ENCODE results near the gene PIGS.
"Not testable (repeated sequence)": the region's sequence is repeated elsewhere in the genome, so short reads cannot be mapped to it uniquely, and the experiment has no call there.

The PIGS gene

GRCh38 chr17:28528327-28529012 is 42.9 kb downstream of the PIGS start:
- H3K4me3 ChIP-seq (ENCODE audit: low read depth, low read length), result no peak overlapping the region
- no peak for TF ChIP-seq CTCF (IDR thresholded peaks at IDR 0.05; ENCODE audit: low read depth, low read length)

- H3K4me3 ChIP-seq (ENCODE audit: low read depth, low read length), result no peak overlapping the region
- no peak for TF ChIP-seq CTCF (IDR thresholded peaks at IDR 0.05; ENCODE audit: low read depth, low read length)
Measured at GRCh38 chr17:28527859-28528258, 43.5 kb downstream of the PIGS start.

- no peak overlapping the region for H3K4me3 ChIP-seq (ENCODE audit: low read depth, low read length)
- no peak for TF ChIP-seq CTCF (IDR thresholded peaks at IDR 0.05; ENCODE audit: low read depth, low read length)
Measured at GRCh38 chr17:28527181-28527681, 44.1 kb downstream of the PIGS start.

- no peak overlapping the region for H3K4me3 ChIP-seq (ENCODE audit: low read depth, low read length)
- no peak for TF ChIP-seq CTCF (IDR thresholded peaks at IDR 0.05; ENCODE audit: low read depth, low read length)
Measured at GRCh38 chr17:28526381-28526780, 44.9 kb downstream of the PIGS start.

GRCh38 chr17:28524476-28525424 is 46.6 kb downstream of the PIGS start:
- H3K4me3 ChIP-seq (ENCODE audit: low read depth, low read length), result no peak overlapping the region
- TF ChIP-seq CTCF (IDR thresholded peaks at IDR 0.05; ENCODE audit: low read depth, low read length), result no peak

GRCh38 chr17:28523876-28524275 is 47.4 kb downstream of the PIGS start:
- no peak overlapping the region for H3K4me3 ChIP-seq (ENCODE audit: low read depth, low read length)
- TF ChIP-seq CTCF (IDR thresholded peaks at IDR 0.05; ENCODE audit: low read depth, low read length), result no peak

- no peak overlapping the region for H3K4me3 ChIP-seq (ENCODE audit: low read depth, low read length)
- TF ChIP-seq CTCF (IDR thresholded peaks at IDR 0.05; ENCODE audit: low read depth, low read length), result no peak
Measured at GRCh38 chr17:28523186-28523585, 48.1 kb downstream of the PIGS start.

GRCh38 chr17:28522281-28522680 is 49.0 kb downstream of the PIGS start:
- H3K4me3 ChIP-seq (ENCODE audit: low read depth, low read length), result not testable (repeated sequence)
